ENCODE data around the gene FUT6.
"Not testable (repeated sequence)": the region's sequence is repeated elsewhere in the genome, so short reads cannot be mapped to it uniquely, and the experiment has no call there.

Gene FUT6

DNA sequence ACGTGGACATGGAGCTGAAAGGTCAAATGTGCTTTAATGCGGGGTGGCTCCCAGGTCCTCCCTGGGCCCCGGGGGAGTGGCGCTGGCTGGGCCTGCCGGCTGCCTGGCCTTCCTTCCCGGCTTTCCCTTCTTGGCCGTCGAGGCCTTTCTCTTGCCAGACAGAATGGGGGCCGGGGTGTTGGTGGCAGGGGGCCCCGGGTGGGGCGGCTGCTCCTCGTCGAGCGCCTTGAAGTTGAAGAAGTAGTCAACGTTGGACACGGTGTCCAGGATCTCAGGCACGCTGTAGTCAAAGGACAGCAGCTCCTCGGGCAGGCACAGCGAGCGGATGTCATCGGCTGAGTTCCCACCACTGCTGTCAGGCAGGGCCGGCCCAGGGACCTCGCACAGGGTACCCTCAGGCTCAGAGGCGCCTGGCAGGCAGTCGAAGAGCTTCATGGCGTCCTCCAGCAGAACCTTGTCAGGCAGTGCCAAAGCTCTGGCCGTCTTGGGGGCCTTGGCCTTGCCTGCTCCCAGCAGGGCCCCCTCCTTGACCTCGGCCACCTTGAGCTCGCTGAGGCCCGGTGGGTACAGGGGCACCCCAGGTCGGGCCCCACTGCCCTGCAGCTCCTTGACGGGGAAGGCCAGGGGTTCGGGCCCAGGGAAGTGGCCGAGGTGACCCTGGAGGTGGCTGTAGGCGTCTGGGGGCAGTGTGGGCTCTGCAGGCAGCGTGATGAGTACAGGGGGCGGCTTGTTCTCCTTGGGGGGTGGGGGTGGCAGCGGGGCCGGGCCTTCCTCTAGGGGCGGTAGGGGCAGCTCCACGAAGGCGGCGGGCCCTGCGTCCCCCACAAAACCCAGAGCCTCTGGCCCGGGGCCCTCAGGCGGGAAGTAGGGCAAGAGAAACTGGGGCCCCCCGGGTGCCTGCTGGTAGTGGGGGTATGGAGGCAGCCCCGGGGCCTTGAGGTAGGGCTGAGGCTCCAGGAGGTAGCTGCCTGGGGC lies 56.3 kb downstream of the FUT6 start:
- DNase-seq: no peak

DNA sequence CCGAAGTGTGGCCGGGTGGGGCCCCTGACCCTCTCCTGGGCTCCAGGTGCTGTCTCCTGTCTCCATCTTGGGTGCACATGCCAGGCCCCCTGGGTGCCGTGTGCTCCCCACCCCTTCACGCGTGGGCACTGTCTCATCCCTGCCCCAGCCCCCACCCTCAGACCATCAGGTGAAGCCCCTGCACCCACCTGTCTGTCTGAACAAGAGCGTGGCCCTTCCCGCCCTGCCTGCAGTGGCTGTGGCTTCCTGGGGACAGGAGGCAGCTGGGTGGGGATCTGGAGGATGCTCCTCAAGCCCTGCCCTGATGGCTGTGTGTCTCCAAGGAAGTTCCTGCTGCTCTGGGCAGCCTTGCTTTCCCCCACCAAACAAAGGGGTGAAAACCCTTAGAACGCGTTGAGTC lies 57.2 kb downstream of the FUT6 start:
- DNase-seq: no peak

DNA sequence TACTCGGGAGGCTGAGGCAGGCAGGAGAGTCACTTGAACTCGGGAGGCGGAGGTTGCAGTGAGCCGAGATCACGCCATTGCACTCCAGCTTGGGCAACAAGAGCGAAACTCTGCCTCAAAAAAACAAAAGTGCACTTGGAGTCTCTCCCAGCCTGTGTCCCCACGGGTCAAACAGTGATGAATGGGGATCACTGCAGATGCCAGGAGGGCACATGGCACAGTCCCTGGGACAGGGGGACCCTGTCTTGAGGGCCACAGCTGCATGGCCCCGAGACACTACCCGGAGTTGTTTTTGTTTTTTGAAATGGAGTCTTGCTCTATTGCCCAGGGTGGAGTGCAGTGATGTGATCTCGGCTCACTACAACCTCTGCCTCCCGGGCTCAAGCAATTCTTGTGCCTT lies 58.6 kb downstream of the FUT6 start:
- DNase-seq: not testable (repeated sequence)
